GM18873 (cell line): ENCODE data around the gene SLC5A9.

Experiments
- ATAC-seq: cut with Tn5 transposase; IDR thresholded peaks from one replicate; pipeline ENCODE4 v1.9.1; 2021; ENCODE audit warnings: mild to moderate bottlenecking, moderate library complexity, moderate number of reproducible peaks; ENCODE audit not compliant: unreplicated experiment, low FRiP score

SLC5A9 gene

DNA sequence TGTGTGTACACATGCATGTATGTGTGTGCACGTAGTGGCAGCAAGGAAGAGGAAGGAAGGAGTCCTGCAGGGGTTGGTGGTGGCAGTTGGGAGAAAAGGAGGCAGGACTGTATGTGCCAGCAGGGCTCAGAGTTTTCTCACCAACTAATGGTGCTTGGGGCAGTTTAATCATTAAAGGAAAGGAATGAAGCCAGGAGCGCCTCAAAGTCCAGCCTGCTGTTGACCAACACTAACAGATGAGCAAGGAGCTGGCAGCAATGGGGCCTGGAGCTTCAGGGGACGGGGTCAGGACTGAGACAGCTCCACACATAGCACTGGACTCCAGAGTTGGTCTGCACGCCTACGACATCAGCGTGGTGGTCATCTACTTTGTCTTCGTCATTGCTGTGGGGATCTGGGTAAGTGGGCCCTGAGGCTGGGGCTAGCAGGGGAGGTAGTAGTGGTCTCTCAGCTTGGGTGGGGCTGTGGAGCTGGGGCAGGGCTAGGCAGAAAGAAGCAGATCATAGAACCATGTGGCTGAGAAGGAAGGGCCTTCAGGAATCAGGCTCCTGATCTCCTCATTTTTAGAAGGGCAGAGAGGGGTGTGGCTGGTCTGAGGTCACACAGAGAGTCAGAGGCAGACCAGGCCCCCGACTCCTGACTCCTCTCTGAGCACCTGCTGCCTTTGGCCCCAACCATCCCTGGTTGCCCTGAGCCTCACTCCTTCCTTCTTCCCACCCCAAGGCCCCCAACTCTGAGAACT lies at the start of gene SLC5A9:
Gene SLC5A9 (plus strand): TSS at position 216 of the 742 bp plus-strand sequence. CDS start 21 bp downstream, at position 237.
- no peak for ATAC-seq

DNA sequence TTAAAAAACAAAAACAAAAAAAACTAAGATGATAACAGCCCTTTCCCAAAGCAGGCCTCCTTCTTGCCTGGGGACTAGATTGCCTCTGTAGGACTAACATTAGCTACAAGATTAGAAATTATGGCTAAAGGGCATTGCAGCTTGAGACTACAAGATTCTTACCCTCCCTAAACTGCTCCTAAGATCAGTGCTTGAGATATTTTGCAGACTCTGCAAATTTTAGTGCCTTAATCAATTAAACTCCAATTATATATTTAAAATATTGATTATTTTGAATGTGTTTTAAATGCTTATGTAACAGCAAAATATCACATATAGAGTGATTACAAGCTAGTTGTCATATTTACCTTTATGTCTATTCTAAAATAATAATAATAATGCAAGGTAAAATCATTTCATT lies 47.4 kb upstream of the SLC5A9 start:
- no peak for ATAC-seq

DNA sequence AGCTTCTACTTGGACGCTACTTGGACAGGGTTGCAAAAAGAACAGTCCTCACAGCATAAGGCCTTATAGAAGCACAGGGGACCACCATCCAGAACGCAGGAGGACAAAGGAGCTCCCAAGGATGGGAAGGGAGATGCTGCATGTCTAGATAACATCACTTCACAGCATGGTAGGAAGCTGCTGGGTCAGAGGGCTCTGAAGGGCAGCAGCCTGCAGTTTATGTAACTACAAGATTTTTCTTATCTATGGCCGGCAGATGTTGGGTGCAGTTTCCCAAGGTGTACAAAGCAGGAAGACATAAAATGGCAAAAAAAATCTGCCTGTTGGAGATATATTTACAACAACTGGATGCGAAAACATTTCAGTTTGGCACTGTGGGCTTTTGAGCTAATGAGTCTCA lies 45.3 kb upstream of the SLC5A9 start:
- ATAC-seq: no peak

DNA sequence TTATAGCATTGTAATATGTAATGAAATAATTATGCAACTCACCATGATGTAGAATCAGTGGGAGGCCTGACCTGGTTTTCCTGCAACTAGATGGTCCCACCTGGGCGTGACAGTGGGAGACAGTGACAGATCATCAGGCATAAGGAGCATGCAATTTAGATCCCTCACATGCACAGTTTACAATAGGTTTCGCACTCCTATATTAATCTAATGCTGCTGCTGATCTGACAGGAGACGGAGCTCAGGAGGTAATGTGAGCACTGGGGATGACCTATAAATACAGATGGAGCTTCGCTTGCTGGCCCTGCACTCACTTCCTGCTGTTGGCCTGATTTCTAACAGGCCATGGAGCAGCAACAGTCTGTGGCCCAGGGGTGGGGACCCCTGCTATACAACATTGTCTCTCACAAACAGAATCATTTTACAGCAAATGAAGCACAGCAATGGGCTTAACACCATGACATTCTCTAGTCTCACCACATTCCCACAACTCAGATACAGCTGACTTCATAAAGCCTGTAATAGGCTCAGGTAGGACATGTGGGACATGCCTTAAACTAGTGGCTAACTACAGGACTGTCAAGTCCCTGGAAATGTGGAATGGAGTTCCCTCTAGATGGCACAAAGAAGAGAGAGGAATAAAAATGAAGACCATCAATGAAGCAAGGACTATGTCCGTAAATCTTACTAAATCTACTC lies 40.7 kb upstream of the SLC5A9 start:
- no peak for ATAC-seq

DNA sequence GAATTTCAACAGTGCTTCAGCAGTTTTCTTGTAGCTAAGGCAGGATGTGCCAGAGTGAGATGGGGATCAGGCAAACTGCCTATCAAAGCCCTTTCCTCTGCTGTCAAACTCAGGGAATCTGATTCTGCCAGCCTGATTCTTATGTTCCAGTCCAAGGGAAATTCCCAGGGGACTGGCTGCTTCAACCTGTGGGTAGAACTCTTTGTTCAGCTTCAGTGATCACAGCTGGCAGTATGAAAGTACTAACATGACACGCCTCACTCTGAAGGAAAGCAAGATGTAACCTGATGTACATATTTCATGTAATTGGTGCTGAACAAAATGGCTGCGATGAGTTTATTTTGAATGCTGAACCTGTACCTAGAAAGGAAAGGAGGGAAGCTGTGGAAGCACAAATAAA lies 40.1 kb upstream of the SLC5A9 start:
- ATAC-seq: no peak

DNA sequence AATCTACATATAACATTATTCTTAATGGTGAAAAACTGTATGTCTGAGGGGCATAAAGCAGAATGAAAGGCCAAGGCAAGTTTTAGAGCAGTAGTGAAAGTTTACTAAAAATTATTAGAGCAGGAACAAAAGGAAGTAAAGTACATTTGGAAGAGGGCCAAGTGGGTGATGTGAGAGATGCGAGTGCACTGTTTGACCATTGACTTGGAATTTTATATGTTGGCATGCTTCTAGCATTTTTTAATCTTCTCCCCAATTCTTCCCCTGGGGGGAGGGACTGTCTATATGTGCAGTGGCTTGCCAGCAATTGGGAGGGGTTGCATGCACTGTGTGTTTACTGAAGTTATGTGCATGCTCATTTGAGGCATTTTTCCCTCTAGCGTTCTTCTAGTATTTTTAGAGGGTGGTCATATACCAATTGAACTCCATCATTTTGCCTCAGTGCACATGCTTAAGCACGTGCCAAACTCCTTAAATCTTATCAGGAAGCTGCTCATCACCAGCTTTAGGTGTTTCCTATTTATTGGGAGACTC lies 36.1 kb upstream of the SLC5A9 start:
- ATAC-seq: no peak

DNA sequence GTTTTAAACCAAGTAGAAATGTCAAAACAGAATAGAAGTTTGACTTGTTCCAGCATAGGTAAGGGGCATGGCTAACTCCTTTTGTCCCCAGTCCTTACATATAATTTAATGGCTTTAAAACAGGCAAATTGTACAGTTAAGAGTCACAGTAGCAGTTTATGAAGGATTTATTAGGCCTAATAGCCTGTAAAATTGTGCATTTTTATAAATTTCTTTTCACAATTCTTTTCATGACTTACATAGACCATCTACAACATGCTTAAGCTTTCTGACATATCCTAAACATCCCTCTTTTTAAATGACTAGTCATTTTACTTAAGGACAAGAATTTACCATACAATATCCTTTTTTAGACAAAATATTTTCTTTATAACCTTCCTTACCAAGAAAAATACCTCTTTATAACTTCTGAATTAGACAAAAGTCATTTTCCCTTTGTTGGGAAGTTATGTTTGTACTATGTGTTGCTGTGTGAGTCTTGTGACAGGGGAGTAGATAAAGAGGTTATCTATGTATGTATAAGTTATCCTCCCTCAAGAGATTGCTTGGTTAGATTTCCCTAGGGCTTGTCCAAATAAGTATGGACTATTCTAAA lies 34.5 kb upstream of the SLC5A9 start:
- no peak for ATAC-seq

DNA sequence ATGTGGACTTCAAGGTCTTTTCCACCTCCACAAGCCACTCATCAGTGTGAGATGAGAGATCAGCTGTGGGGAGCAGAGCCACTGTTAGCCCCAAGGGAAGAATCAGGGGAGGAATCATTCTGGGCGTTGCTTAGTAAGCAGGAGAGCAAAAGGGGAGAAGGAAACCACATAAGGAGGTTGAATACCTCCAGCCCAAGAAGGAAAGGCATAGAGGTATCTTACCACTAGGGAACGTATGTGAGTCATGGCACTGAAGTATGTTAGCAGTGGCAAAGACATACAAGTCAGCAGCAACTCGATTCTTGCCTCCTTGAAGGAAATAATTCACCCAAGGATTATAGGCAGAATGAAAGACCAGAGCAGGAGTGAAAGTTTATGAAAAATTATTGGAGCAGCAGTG lies 31.6 kb upstream of the SLC5A9 start:
- no peak for ATAC-seq

DNA sequence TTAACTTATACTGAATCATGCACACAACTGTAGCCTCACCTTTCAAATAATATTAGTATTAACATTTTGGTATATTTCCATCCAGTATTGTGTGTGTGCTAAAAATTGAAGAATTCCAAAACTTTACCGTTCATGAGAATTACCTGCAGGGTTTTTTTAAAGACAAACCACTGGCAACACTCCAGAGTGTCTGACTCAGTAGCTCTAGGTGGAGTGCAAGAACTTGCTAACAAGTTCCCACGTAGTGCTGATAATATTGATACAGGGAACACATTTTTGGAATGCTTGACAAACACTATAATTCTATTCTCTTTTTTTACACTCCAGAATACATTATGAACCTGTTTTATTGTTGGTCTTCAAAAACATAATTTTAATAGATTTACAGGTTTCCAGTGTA lies 27.7 kb upstream of the SLC5A9 start:
- ATAC-seq: no peak

DNA sequence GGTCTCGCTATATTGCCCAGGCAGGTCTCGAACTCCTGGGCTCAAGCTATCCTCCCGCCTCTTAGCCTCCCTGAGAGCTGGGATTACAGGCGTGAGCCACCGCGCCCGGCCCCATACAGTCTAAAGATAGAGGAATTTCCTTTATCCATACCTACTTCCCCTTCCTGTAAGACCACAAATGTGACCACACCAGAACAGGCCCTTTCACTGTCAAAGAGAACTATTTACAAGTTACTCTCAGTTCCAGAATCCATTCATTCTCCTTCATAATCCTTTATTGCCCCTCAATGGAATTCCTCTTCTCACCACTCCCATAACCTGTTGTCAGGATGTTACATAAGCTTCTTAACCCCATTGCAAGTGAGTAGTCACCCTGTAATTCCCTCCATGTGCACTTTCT lies 26.3 kb upstream of the SLC5A9 start:
- no peak for ATAC-seq

DNA sequence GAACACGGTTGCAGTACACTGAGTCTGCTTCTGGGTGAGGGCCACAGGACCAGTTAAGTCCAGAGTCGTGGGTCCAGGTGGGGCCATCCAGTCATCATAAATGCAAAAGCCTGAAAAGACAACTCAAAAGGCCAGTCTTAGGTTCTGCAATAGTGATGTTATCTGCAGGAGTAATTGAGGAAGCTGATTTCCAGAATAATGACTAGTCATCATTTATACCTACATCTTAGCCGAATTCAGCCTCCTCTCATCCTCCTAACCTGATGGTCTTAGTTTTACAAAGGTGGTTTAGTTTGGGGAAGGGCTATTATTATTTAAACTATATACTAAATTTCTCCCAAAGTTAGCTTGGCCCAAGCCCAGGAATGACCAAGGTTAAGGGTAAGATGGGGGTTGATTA lies 23.5 kb upstream of the SLC5A9 start:
- no peak for ATAC-seq

DNA sequence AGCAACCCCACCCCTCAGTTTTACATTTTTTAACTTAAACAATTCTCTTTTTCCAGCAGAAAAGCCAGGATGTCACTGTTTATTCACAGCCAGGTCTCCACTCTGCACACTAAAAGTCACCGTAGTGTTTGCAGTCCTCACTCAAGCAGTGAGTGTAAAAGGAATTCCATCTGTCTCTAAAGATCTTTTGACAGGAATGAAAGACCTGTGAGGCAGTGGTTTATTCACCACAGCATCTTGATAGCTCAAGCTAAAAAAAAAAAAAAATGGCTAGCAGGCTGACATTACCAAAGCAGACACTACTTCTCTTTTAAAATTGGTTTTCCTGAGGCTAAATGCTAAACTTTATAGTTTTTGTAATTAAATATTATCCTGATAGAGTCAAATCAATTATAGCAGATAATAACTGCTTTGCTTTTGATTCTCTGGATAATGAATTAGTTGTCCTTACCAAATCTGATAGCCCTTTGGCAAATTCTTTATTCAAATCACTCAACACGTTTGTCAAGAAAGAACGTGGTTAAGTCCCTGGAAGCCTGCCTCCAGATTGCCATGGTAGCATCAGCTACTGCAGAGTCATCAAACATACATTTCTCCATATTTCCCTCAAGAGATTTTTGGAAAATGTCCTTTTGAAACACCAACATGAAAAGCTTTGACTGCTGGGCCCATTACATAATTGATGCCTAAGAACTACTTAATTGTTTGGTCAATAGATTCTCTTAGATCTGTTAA lies 22.2 kb upstream of the SLC5A9 start:
- no peak for ATAC-seq

DNA sequence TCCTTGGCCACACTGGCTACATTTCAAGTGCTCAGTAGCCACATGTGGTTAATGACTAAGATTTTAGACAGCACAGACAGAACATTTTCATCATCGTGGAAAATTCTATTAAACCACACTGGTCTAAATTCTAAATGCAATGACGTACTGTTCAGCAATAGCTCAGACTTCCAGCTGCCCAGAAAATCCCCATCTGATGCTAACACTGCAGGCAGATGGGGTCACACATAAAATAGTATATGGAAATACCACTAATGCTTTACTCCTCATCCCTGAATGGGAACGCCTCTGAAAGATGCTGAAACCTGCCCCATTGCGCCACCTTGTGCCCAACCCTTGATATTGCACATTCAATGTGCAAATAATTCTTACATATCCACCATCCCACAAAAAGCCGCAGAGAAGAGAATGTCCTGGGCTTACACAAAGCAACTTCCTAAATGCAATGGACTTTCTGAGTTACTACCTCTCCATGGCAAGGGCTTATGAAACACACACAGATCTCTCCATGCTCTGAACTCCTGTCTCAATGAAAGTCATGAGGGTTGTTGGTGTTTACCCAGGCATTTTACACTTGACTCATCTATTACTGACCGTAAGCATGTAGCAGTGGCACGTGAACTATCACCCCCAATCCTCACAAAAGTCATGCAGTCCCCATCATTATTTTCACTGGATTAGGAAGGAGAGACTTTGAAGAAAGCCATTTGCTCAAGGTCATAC lies 20.3 kb upstream of the SLC5A9 start:
- ATAC-seq: no peak

DNA sequence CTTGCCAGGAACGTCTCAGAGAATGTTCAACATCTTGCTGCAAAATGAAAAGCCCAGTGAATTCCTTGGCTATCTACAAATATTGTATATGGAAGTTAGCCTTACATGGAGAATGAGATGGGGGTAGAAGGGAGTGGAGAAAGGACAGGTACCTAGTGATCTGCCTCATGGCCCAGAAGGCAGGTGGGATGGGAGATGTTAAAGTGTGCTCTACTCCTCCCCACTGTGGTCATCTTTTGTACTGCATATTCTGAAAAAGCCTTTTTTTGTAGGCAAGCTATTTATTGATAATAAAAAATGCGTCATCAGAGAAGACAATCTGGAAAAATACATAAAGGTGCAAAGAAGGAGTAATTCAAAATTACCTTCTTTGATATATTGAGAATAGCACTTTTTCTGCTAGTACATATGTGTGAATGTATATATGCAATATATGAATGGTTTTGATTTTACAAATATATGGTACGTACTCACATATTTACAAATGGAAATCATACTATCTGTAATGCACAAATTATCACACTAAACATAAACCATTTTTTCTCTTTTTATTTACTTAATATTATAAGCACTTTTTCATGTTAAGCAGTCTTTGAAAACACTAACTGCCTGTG lies 19.1 kb upstream of the SLC5A9 start:
- ATAC-seq: no peak

DNA sequence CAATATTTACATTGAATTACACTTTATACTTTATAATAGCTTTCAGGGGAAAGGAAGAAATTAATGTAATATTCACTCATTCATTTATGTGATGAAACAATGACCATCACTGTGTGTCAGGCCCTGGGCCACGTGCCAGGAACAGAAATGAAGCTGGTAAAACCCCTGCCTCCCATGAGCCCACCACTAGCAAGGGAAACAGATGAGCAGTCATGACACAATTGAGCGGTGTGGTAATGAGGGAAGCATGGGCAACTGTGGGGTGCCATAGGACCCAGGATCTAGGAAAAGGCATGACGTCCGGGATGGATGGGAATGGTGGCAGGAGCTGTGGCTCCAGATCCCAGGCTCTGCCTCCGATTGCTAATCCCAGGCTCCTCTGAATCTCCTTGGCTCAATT lies 17.0 kb upstream of the SLC5A9 start:
- no peak for ATAC-seq

DNA sequence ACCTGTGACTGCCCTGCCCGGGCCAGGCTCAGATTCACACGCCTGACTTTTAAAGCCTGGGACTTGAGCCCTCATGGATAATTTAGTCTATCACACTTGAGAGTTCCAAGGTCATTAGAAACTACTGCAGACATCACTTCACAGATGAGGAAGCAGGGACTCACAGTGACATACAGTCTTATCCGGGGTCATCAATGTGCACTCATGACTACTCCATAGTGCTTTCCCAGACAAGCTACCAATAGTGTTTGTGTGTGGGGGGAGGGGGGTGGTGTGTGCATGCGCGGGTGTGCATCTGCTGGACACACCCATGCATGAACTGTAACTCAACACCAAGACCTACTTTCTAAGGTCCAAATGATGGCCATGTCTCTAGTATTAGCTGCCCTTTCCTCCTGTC lies 16.1 kb upstream of the SLC5A9 start:
- no peak for ATAC-seq

DNA sequence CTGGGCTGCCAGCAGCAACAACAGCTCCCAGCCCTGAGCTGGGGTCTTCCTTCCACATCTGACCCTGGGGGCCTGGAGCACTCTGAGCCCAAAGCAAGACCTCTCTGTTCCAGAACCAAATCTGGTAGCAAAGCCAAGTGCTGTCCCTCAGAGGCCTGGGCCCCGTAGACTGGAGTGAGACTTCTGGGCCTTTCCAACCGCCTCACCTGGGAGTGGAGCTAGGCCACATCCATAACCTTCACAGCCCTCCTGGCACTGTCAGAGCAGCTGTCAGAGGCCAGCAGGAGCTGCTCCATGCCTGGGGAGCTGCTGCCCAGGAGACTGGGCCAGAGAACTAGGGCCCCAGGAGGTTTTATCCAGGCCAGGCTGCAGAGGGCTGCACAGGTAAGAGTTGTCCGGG lies 15.4 kb upstream of the SLC5A9 start:
- ATAC-seq: no peak

DNA sequence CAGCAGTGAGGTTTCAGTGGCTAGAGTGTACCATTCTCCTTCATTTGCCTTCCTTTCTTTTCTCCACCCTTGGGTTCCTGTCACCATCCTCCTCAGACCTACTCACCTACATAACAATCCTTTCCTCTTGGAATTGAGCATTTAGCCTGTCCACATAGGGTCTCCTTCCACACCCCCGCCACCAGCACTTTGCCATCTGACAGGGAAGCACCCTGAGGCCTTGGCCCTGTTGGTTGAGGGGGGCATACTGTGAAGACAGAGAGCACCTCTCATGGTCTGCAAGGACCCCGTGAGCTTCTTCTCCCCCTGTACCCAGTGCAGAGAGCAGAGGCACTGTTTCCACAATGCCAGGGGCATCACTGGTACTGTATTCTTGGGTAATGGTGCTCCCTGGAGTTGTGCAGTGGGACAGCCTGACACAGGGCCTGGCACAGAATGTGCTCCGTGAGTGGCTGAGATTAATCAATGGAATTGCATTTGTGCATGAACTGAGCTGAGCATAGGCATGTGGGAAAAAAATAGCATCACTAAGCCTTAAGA lies 14.9 kb upstream of the SLC5A9 start:
- ATAC-seq: no peak

DNA sequence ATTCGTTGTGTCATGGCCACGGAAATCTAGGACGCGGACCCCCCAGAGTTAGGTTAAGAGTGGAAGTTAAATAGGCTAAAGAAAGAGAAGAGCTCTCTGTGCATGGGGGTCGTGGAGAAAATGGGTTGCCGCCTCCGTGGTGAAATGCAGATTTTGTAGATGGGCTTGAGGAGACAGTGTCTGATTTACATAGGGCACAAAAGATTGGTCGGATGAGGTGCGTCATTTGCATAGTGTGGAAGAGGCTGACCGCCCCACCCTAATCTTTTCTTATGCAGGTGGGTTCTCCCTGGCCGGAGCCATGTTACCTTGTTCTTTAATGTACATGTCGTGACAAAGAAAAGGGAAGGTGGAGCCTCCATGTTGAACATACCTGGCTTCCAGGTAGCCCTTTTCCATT lies 14.3 kb upstream of the SLC5A9 start:
- no peak for ATAC-seq

DNA sequence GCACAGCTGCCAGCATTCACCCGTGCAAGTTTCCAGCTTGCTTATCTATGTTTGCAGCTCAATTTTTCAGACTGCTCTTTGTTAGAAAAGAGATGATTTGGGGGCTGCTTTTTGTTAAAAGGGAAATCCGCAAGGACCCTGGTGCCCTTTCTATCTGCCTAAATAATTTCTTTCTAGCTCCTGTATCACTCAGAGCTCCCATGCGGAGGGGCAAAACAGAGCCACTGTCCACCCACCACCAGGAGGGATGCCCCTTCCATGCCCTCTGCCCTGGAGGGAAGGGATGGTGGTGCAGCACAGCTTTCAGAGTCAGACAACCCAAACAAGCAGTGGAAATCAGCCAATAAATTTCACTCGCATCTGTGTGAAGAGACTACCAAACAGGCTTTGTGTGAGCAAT lies 13.9 kb upstream of the SLC5A9 start:
- ATAC-seq: no peak
